SK-N-SH treated with all-trans-retinoic acid at 6 μM for 48 hours (cell line): Measurements from ENCODE around the gene IFTAP.
"Not testable (repeated sequence)": the region's sequence is repeated elsewhere in the genome, so short reads cannot be mapped to it uniquely, and the experiment has no call there.

ENCODE experiments used
- ATAC-seq: fragments of 200-7000 bp; cut with Tn5 transposase; 3 replicates; pipeline ENCODE4 v1.9.1; 2020; ENCODE audit warnings: mild to moderate bottlenecking, moderate library complexity
- ARNTL ChIP-seq: fragments of 450-650 bp; formaldehyde crosslinking; IDR thresholded peaks from 2 replicates; pipeline ENCODE4 v1.5.0; 2020; ENCODE audit warnings: low read depth, mild to moderate bottlenecking, moderate library complexity, borderline replicate concordance
- BACH2 ChIP-seq: fragments of 250-450 bp; sonication (Bioruptor Pico); IDR thresholded peaks from 2 replicates; pipeline ENCODE4 v1.9.0; 2021; ENCODE audit warnings: mild to moderate bottlenecking, borderline replicate concordance
- CSDC2 ChIP-seq: fragments of 250-450 bp; sonication (Bioruptor Pico); IDR thresholded peaks from 2 replicates; pipeline ENCODE4 v1.5.0; 2020; ENCODE audit warnings: mild to moderate bottlenecking, moderate library complexity
- GLIS3 ChIP-seq: fragments of 250-450 bp; sonication (Bioruptor Pico); IDR thresholded peaks from 2 replicates; pipeline ENCODE4 v1.5.0; 2020; ENCODE audit warnings: mild to moderate bottlenecking, moderate library complexity
- ISL1 ChIP-seq: fragments of 250-450 bp; sonication (Bioruptor Pico); IDR thresholded peaks from 2 replicates; pipeline ENCODE4 v2.1.2; 2022; ENCODE audit warnings: mild to moderate bottlenecking, moderate library complexity
- POU6F1 ChIP-seq: fragments of 250-450 bp; sonication (Bioruptor Pico); IDR thresholded peaks from 2 replicates; pipeline ENCODE4 v1.8.0; 2021; ENCODE audit warnings: low read depth, mild to moderate bottlenecking, moderate library complexity, borderline replicate concordance
- RARB ChIP-seq: fragments of 250-450 bp; sonication (Bioruptor Pico); IDR thresholded peaks from 2 replicates; pipeline ENCODE4 v1.8.0; 2021; ENCODE audit warnings: mild to moderate bottlenecking, moderate library complexity
- SNAI2 ChIP-seq: fragments of 250-450 bp; sonication (Bioruptor Pico); IDR thresholded peaks from 2 replicates; pipeline ENCODE4 v1.5.0; 2020; ENCODE audit warnings: mild to moderate bottlenecking, moderate library complexity
- TOX ChIP-seq: fragments of 250-450 bp; sonication (Bioruptor Pico); IDR thresholded peaks from 2 replicates; pipeline ENCODE4 v1.8.0; 2021; ENCODE audit warnings: mild to moderate bottlenecking, moderate library complexity, borderline replicate concordance
- ZC3H10 ChIP-seq: fragments of 250-450 bp; sonication (Bioruptor Pico); IDR thresholded peaks from 2 replicates; pipeline ENCODE4 v1.5.1; 2021; ENCODE audit warnings: mild to moderate bottlenecking, moderate library complexity
- ZFP3 ChIP-seq: fragments of 250-450 bp; sonication (Bioruptor Pico); IDR thresholded peaks from 2 replicates; pipeline ENCODE4 v1.5.0; 2020; ENCODE audit warnings: mild to moderate bottlenecking, moderate library complexity
- ZFP30 ChIP-seq: fragments of 450-650 bp; formaldehyde crosslinking; IDR thresholded peaks from 2 replicates; pipeline ENCODE4 v1.5.0; 2022; ENCODE audit warnings: mild to moderate bottlenecking, moderate library complexity
- ZNF70 ChIP-seq: fragments of 450-650 bp; formaldehyde crosslinking; IDR thresholded peaks from 2 replicates; pipeline ENCODE4 v1.5.0; 2020; ENCODE audit warnings: mild to moderate bottlenecking, moderate library complexity
- ZNF8 ChIP-seq: fragments of 450-650 bp; formaldehyde crosslinking; IDR thresholded peaks from 2 replicates; pipeline ENCODE4 v1.5.0; 2020; ENCODE audit warnings: mild to moderate bottlenecking, moderate library complexity
- TF ChIP-seq, protein P1 (sequence below): fragments of 250-450 bp; sonication (Bioruptor Pico); IDR thresholded peaks from 2 replicates; pipeline ENCODE4 v1.5.1; 2020; ENCODE audit warnings: low read depth, mild to moderate bottlenecking, moderate library complexity
- TF ChIP-seq, protein P2 (sequence below): fragments of 250-450 bp; sonication (Bioruptor Pico); IDR thresholded peaks from 2 replicates; pipeline ENCODE4 v1.5.0; 2020; ENCODE audit warnings: mild to moderate bottlenecking, moderate library complexity
- TF ChIP-seq, protein P3 (sequence below): fragments of 250-450 bp; sonication (Bioruptor Pico); IDR thresholded peaks from 2 replicates; pipeline ENCODE4 v1.5.1; 2021; ENCODE audit warnings: mild to moderate bottlenecking, moderate library complexity

IFTAP gene, protein sequence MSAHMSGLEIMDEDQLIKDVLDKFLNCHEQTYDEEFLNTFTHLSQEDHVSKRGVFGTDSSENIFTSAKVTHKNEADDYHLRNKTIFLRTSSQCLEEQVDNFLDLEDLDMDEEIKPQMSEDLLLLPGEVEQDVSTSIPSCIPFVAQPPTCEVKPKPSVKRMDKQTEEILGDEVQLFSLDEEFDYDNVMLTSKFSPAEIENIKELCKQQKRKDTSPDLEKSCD

GRCh38 chr11:36594316-36594989 lies at the start of gene IFTAP:
TSS of gene IFTAP (plus strand) at chr11:36594502. CDS start at chr11:36610104, 15,602 bp downstream.
- TF ChIP-seq ZC3H10 (CRISPR knock-in tag) (no peak), SNAI2 (CRISPR knock-in tag) (peak; percentile 52; the same call in 1 of the 2 replicates), ZFP30 (no peak), TOX (no peak), BACH2 (CRISPR knock-in tag) (no peak), ZFP3 (CRISPR knock-in tag) (0 out of 2 replicates have a peak, but pooled peaks have one; percentile 50)
- TF ChIP-seq, protein P1, sequence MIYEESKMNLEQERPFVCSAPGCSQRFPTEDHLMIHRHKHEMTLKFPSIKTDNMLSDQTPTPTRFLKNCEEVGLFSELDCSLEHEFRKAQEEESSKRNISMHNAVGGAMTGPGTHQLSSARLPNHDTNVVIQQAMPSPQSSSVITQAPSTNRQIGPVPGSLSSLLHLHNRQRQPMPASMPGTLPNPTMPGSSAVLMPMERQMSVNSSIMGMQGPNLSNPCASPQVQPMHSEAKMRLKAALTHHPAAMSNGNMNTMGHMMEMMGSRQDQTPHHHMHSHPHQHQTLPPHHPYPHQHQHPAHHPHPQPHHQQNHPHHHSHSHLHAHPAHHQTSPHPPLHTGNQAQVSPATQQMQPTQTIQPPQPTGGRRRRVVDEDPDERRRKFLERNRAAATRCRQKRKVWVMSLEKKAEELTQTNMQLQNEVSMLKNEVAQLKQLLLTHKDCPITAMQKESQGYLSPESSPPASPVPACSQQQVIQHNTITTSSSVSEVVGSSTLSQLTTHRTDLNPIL = no peak
- TF ChIP-seq, protein P2, sequence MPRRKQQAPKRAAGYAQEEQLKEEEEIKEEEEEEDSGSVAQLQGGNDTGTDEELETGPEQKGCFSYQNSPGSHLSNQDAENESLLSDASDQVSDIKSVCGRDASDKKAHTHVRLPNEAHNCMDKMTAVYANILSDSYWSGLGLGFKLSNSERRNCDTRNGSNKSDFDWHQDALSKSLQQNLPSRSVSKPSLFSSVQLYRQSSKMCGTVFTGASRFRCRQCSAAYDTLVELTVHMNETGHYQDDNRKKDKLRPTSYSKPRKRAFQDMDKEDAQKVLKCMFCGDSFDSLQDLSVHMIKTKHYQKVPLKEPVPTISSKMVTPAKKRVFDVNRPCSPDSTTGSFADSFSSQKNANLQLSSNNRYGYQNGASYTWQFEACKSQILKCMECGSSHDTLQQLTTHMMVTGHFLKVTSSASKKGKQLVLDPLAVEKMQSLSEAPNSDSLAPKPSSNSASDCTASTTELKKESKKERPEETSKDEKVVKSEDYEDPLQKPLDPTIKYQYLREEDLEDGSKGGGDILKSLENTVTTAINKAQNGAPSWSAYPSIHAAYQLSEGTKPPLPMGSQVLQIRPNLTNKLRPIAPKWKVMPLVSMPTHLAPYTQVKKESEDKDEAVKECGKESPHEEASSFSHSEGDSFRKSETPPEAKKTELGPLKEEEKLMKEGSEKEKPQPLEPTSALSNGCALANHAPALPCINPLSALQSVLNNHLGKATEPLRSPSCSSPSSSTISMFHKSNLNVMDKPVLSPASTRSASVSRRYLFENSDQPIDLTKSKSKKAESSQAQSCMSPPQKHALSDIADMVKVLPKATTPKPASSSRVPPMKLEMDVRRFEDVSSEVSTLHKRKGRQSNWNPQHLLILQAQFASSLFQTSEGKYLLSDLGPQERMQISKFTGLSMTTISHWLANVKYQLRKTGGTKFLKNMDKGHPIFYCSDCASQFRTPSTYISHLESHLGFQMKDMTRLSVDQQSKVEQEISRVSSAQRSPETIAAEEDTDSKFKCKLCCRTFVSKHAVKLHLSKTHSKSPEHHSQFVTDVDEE = peak; percentile 79; the same call in 1 of the 2 replicates
- ATAC-seq = peak; percentile 100

- no peak for ATAC-seq
- TF ChIP-seq CSDC2 (no peak), ISL1 (CRISPR knock-in tag) (no peak), ZFP30 (no peak), RARB (CRISPR knock-in tag) (no peak), ZC3H10 (CRISPR knock-in tag) (no peak)
- TF ChIP-seq, protein P2 = no peak
Observed at GRCh38 chr11:36550385-36551115, 43.8 kb upstream of the IFTAP start.

- ATAC-seq = not testable (repeated sequence)
Observed at GRCh38 chr11:36557390-36557789, 36.9 kb upstream of the IFTAP start.

DNA sequence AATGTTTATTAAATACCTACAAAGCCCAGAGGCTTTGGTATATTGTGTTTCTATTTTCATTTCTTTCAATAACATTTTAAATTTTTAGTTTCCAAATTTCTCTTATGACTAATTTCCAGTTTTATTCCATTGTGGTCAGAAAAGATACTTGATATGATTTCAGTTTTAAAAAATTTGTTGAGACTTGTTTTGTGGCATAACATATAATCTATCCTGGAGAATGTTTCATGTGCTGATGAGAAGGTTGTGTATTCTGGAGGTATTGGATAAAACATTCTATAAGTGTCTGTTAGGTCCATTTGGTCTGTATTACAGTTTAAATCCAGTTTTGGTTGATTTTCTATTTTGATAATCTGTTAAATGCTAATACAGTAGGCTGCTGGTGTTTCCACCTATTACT lies 36.3 kb upstream of the IFTAP start:
- TF ChIP-seq ZNF8 (CRISPR knock-in tag) = no peak
- no peak for TF ChIP-seq POU6F1 (CRISPR knock-in tag)
- TF ChIP-seq CSDC2 = no peak
- no peak for TF ChIP-seq ARNTL
- TF ChIP-seq ZC3H10 (CRISPR knock-in tag) = no peak
- TF ChIP-seq RARB (CRISPR knock-in tag) = no peak
- TF ChIP-seq, protein P3, sequence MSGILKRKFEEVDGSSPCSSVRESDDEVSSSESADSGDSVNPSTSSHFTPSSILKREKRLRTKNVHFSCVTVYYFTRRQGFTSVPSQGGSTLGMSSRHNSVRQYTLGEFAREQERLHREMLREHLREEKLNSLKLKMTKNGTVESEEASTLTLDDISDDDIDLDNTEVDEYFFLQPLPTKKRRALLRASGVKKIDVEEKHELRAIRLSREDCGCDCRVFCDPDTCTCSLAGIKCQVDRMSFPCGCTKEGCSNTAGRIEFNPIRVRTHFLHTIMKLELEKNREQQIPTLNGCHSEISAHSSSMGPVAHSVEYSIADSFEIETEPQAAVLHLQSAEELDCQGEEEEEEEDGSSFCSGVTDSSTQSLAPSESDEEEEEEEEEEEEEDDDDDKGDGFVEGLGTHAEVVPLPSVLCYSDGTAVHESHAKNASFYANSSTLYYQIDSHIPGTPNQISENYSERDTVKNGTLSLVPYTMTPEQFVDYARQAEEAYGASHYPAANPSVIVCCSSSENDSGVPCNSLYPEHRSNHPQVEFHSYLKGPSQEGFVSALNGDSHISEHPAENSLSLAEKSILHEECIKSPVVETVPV = no peak
- no peak for TF ChIP-seq ZNF70
- no peak for TF ChIP-seq ZFP3 (CRISPR knock-in tag)
- TF ChIP-seq GLIS3 (CRISPR knock-in tag) = no peak
- ATAC-seq = no peak
